ENCODE measurements around the gene PLIN1. TPM values are rescaled to one million over a fixed set of nuclear protein-coding genes. Genes with fewer than 3 reads are reported as not detected.

Gene PLIN1
- total and polyA plus RNA-seq, 2 experiments from 2014 or later: 6.3 to 6.8 TPM

DNA sequence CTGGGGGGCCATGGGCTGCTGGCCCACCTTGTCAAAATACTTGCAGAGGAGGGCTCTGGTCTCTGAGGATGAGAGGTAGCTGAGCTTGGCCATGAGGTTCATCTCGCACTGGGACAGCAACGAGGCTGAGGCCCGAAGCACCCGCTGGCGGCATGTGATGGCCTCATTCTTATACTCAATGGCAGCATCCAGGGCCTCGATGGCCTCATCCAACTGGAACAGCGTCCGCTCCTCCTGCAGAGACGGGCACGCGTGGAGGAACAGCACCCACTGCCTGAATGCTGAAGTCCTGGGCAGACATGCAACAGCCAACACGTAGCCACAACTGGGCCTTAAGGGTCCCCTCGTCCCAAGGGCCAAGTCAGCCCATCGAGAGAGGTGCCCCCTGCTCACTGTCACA lies 48.9 kb downstream of the PLIN1 start:
- H3K27ac ChIP-seq: no peak overlapping the region
- no peaks in the 10 kb centered on the region for H3K4me1 ChIP-seq (ENCODE audit: insufficient read depth)
- DNase-seq (ENCODE audit: low spot score): no peak
- H3K4me2 ChIP-seq: no peak overlapping the region
- H3K9me3 ChIP-seq (ENCODE audit: low read depth): no peaks in the 10 kb centered on the region
- no peaks in the 10 kb centered on the region for H3K36me3 ChIP-seq (replicated peaks; ENCODE audit: insufficient read depth, low read depth)
- H3K4me3 ChIP-seq: no peak overlapping the region
- H3K79me2 ChIP-seq: no peaks in the 10 kb centered on the region
- no peaks in the 10 kb centered on the region for H3K27me3 ChIP-seq
- TF ChIP-seq EZH2 (IDR thresholded peaks at IDR 0.05; ENCODE audit: borderline replicate concordance) (no peak), EZH2phosphoT487 (IDR thresholded peaks at IDR 0.05; ENCODE audit: low read depth, severe bottlenecking, unreplicated experiment) (no peak)
- TF ChIP-seq, protein P1, sequence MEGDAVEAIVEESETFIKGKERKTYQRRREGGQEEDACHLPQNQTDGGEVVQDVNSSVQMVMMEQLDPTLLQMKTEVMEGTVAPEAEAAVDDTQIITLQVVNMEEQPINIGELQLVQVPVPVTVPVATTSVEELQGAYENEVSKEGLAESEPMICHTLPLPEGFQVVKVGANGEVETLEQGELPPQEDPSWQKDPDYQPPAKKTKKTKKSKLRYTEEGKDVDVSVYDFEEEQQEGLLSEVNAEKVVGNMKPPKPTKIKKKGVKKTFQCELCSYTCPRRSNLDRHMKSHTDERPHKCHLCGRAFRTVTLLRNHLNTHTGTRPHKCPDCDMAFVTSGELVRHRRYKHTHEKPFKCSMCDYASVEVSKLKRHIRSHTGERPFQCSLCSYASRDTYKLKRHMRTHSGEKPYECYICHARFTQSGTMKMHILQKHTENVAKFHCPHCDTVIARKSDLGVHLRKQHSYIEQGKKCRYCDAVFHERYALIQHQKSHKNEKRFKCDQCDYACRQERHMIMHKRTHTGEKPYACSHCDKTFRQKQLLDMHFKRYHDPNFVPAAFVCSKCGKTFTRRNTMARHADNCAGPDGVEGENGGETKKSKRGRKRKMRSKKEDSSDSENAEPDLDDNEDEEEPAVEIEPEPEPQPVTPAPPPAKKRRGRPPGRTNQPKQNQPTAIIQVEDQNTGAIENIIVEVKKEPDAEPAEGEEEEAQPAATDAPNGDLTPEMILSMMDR (IDR thresholded peaks at IDR 0.05; ENCODE audit: poor library complexity): no peak
- no peak overlapping the region for H2AFZ ChIP-seq
- WGBS (ENCODE audit: low lambda C conversion rate, missing lambda C conversion rate): 90% methylated on average over 14 of the region's 14 CpGs
- H3K9me2 ChIP-seq (replicated peaks; ENCODE audit: insufficient read depth): no peaks in the 10 kb centered on the region
- no peaks in the 10 kb centered on the region for H4K20me1 ChIP-seq (ENCODE audit: insufficient read depth, poor library complexity, severe bottlenecking)

DNA sequence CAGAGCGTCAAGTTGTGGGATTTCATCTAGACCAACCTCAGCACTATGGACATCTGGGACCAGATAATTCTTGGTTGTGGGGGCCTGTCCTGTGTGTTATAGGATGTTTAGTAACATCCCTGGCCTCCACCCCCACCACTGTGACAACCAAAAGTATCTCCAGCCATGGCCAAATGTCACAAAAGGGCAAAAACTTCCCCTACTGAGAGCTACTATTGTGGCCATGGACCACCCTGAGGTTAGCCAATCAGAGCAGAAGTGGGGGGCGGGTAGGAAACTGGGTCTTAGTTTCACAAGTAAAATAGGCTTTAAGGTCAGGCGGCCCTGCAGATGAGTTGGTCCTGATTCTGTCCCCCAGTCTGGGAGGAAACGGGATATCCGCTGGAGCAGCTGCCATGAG lies 49.3 kb downstream of the PLIN1 start:
- WGBS (ENCODE audit: low lambda C conversion rate, missing lambda C conversion rate): 96% methylated on average over 5 of the region's 5 CpGs
- H4K20me1 ChIP-seq (ENCODE audit: insufficient read depth, poor library complexity, severe bottlenecking): no peaks in the 10 kb centered on the region
- no peaks in the 10 kb centered on the region for H3K4me1 ChIP-seq (ENCODE audit: insufficient read depth)
- no peak overlapping the region for H2AFZ ChIP-seq
- no peak for DNase-seq (ENCODE audit: low spot score)
- no peaks in the 10 kb centered on the region for H3K36me3 ChIP-seq (replicated peaks; ENCODE audit: insufficient read depth, low read depth)
- no peak overlapping the region for H3K27ac ChIP-seq
- no peaks in the 10 kb centered on the region for H3K27me3 ChIP-seq
- no peak overlapping the region for H3K4me2 ChIP-seq
- H3K9me2 ChIP-seq (replicated peaks; ENCODE audit: insufficient read depth): no peaks in the 10 kb centered on the region
- no peaks in the 10 kb centered on the region for H3K79me2 ChIP-seq
- TF ChIP-seq, protein P1 (IDR thresholded peaks at IDR 0.05; ENCODE audit: poor library complexity): no peak
- no peak for TF ChIP-seq EZH2phosphoT487 (IDR thresholded peaks at IDR 0.05; ENCODE audit: low read depth, severe bottlenecking, unreplicated experiment)
- TF ChIP-seq EZH2 (IDR thresholded peaks at IDR 0.05; ENCODE audit: borderline replicate concordance): no peak
- H3K9me3 ChIP-seq (ENCODE audit: low read depth): no peaks in the 10 kb centered on the region
- no peak overlapping the region for H3K4me3 ChIP-seq

DNA sequence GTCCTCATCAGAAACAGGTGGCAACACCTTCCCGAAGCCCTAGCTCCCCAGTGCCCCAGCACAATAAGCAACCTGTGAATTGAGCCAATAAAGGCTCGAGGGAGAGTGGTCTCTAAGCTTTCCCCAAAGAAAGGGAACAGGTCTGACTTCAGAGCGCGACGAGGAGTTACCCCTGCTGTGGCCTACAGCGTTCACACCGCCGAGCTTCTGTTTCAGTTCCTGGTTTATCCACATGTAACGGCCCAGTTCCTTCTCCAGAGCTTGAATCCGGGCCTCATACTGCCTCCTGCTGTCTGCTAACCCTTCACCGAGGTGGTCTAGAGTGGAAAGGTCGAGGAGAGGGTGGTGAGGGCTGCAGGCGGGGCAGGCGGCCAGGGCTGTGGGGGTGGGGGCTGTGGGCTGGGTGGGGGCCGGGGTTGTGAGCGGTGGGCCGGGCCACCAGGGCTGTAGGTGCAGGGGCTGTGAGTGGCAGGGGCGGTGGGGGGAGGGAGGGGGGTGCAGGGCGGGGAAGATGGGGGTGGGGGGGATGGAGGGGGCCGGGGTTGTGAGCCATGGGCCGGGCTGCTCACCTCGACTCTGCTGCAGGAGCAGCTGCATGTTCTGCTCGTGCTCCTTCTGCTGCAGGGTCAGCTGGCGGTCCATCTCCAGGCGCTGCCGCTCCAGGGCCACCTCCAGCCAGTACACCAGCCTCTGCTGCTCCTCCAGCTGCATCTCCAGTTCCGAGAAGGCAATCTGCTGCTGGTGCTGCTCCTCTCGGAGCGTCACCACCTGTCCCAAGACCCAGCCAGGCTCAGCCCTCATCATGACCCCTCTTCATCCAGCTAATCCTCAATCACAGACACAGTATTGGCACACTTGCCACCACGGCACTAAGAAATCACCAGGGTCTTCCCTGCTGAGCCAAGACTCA lies 50.1 kb downstream of the PLIN1 start:
- WGBS (ENCODE audit: low lambda C conversion rate, missing lambda C conversion rate): 91% methylated on average over 20 of the region's 30 CpGs
- TF ChIP-seq EZH2 (IDR thresholded peaks at IDR 0.05; ENCODE audit: borderline replicate concordance): no peak
- no peak for TF ChIP-seq EZH2phosphoT487 (IDR thresholded peaks at IDR 0.05; ENCODE audit: low read depth, severe bottlenecking, unreplicated experiment)
- TF ChIP-seq, protein P1 (IDR thresholded peaks at IDR 0.05; ENCODE audit: poor library complexity): no peak
- H2AFZ ChIP-seq: no peak overlapping the region
- no peaks in the 10 kb centered on the region for H3K9me2 ChIP-seq (replicated peaks; ENCODE audit: insufficient read depth)
- H3K36me3 ChIP-seq (replicated peaks; ENCODE audit: insufficient read depth, low read depth): no peaks in the 10 kb centered on the region
- H3K27me3 ChIP-seq: no peaks in the 10 kb centered on the region
- no peak overlapping the region for H3K4me2 ChIP-seq
- H3K4me3 ChIP-seq: no peak overlapping the region
- H3K79me2 ChIP-seq: no peaks in the 10 kb centered on the region
- H3K27ac ChIP-seq: no peak overlapping the region
- DNase-seq (ENCODE audit: low spot score): no peak
- H3K4me1 ChIP-seq (ENCODE audit: insufficient read depth): no peaks in the 10 kb centered on the region
- H3K9me3 ChIP-seq (ENCODE audit: low read depth): no peaks in the 10 kb centered on the region
- no peaks in the 10 kb centered on the region for H4K20me1 ChIP-seq (ENCODE audit: insufficient read depth, poor library complexity, severe bottlenecking)
